Right ventricle myocardium superior (tissue), 1 donor: Measurements from ENCODE around the gene CCDC60. TPM values are rescaled to one million over a fixed set of nuclear protein-coding genes. Genes with fewer than 3 reads are reported as not detected.

Experiments used
- ATAC-seq: fragments of 200-7000 bp; cut with Tn5 transposase; one replicate; pipeline ENCODE4 v1.9.1; 2020; ENCODE audit warnings: mild to moderate bottlenecking; ENCODE audit not compliant: poor library complexity
- DNase-seq: peaks from one replicate; pipeline ENCODE4 v3.0.0-alpha.2; 2020
- intact Hi-C: fragments of 100-400 bp; cut with DNase I; formaldehyde crosslinking; loops from one replicate; pipeline ENCODE4 v1.11.2; 2022
- total RNA-seq: library from RNA; stranded (reverse); fragmentation: NEBNext Ultra II Directional; extraction: Animal tissue kit (Norgen Biotek cat#: 25700); gene quantifications from one replicate; pipeline ENCODE4 v1.2.1, GENCODE V29; 2021
- donor health status: DM: no; HTN: yes; CAD: no; lungs with severe emphysema.

The CCDC60 gene
- total RNA-seq, 1 donor from 2014 or later, result not detected

GRCh38 chr12:119574255-119574654 lies 239.7 kb downstream of the CCDC60 start:
- no peak for ATAC-seq
- intact Hi-C loops, result no loop called here
- DNase-seq, result no peak

GRCh38 chr12:119576118-119576810 lies 241.7 kb downstream of the CCDC60 start:
- ATAC-seq (no peak), DNase-seq (no peak)
- intact Hi-C loops, result no loop called here

GRCh38 chr12:119576915-119577314 lies 242.4 kb downstream of the CCDC60 start:
- ATAC-seq (no peak), DNase-seq (no peak)
- intact Hi-C loops, result no loop called here

- ATAC-seq, result no peak
- DNase-seq, result no peak
- intact Hi-C loops, result no loop called here
Measured at GRCh38 chr12:119578112-119578511, 243.6 kb downstream of the CCDC60 start.

GRCh38 chr12:119589097-119589496 lies 254.6 kb downstream of the CCDC60 start:
- ATAC-seq, result no peak
- intact Hi-C loops, result no loop called here
- DNase-seq, result no peak

GRCh38 chr12:119589634-119590033 lies 255.1 kb downstream of the CCDC60 start:
- intact Hi-C loops, result no loop called here
- no peak for DNase-seq

More at GRCh38 chr12:119589634-119590033, 255.1 kb downstream of the CCDC60 start:
- no peak for ATAC-seq

Other genes with a start within 250 kb of the CCDC60 start
- gene HSPB8, start 155.8 kb upstream of the CCDC60 start, total RNA-seq, result 529 TPM